Suprapubic skin (tissue), 4 donors: ENCODE measurements around the gene GSTK1. TPM values are rescaled to one million over a fixed set of nuclear protein-coding genes. Genes with fewer than 3 reads are reported as not detected.
A peak's percentile ranks its signal among the peaks of the same experiment; 100 is the strongest.
"Not testable (repeated sequence)": the region's sequence is repeated elsewhere in the genome, so short reads cannot be mapped to it uniquely, and the experiment has no call there.

Experiments used
- DNase-seq, 2 donors: peaks; one replicate each; pipeline ENCODE4 v3.0.0-alpha.2; 2019; ENCODE audit warnings: low spot score in 2 of 2
- H3K27ac ChIP-seq: fragments of 200-600 bp; sonication (generic); one replicate; pipeline ENCODE4 v1.5.1; 2019
- H3K27me3 ChIP-seq: fragments of 200-600 bp; sonication (generic); one replicate; pipeline ENCODE4 v1.5.1; 2019
- H3K36me3 ChIP-seq: fragments of 200-600 bp; sonication (generic); one replicate; pipeline ENCODE4 v1.5.1; 2019
- H3K4me1 ChIP-seq: fragments of 200-600 bp; sonication (generic); one replicate; pipeline ENCODE4 v1.5.1; 2019
- H3K4me3 ChIP-seq: fragments of 200-600 bp; sonication (generic); one replicate; pipeline ENCODE4 v1.5.1; 2019; ENCODE audit warnings: mild to moderate bottlenecking
- H3K9me3 ChIP-seq: fragments of 200-600 bp; sonication (generic); one replicate; pipeline ENCODE4 v1.5.1; 2019
- EP300 ChIP-seq: sonication (generic); formaldehyde crosslinking; IDR thresholded peaks from one replicate; pipeline ENCODE4 v1.6.1; 2017; ENCODE audit warnings: antibody characterized with exemption
- POLR2A ChIP-seq, 2 donors: fragments of 450-650 bp; IDR thresholded peaks; one replicate each; pipeline ENCODE4 v1.6.1; 2017; ENCODE audit warnings: antibody characterized with exemption in 2 of 2, mild to moderate bottlenecking in 2 of 2, moderate library complexity in 2 of 2
- POLR2AphosphoS5 ChIP-seq, 3 donors: sonication (generic); formaldehyde crosslinking; IDR thresholded peaks; one replicate each; pipeline ENCODE4 v1.6.1; 2017; ENCODE audit warnings: antibody characterized with exemption in 3 of 3
- WGBS: methylation state at CpG from one replicate; pipeline ENCODE4 v1.1.5; 2018; 5-methylcytosine and 5-hydroxymethylcytosine counted together
- total RNA-seq, 4 donors: library from RNA; depleted of rRNA; stranded (reverse); fragments of >200 nt; gene quantifications; one replicate each; pipeline ENCODE4 v1.1.0, GENCODE V29; 2016
- TF ChIP-seq, protein P1 (sequence below), 2 donors: fragments of 200-600 bp in 1 of 2; fragments of 450-650 bp in 1 of 2; sonication (generic) in 1 of 2; IDR thresholded peaks; one replicate each; pipeline ENCODE4 v1.5.1; 2016 to 2019; ENCODE audit warnings: antibody characterized with exemption in 2 of 2, mild to moderate bottlenecking in 1 of 2, moderate library complexity in 1 of 2

The GSTK1 gene
- total RNA-seq, 4 donors from 2014 or later, result 136 to 177 (median 166) TPM

DNA sequence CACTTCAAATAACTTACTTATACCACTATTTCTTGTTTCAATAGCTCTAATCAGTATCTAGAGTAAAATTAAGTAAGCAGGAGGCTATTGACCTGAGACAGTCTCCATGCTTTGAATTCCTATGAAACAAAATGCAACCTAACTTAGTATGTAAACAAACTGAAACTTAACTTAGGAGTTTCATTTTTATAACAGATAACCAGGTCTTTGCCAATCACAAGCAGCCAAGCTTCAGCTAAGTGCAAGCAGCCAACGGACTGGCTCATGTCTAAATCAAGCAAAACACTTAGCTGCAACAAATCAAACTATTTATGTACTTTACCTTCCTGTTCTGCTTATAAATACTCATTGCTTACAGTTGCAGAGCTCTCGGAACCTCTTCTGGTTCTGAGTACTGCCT, 4.4 kb upstream of the GSTK1 start:
- Histone ChIP-seq H3K27ac (no peak overlapping the region), H3K36me3 (no peaks in the 10 kb centered on the region)

DNA sequence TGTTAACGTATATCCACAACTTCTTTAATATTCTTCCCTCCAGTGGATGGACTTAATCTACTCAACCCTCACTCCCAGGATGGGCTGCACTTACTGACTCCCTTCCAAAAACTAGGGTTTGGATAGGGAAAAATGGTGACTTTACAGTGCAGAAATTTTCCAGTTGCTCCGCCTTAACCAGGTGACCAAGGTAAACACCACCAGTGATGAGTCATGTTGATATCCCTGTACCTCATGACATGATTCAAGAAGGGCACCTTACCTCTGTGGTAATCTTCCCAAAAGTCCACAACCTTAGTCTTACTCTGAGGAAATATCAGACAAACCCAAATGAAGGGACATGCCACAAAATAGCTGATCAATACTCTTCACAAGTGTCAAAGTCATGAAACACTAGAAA, 3.5 kb upstream of the GSTK1 start:
- H3K27me3 ChIP-seq, result no peaks in the 10 kb centered on the region
- WGBS, result 75% methylated on average over 2 of the region's 2 CpGs
- TF ChIP-seq, protein P1, sequence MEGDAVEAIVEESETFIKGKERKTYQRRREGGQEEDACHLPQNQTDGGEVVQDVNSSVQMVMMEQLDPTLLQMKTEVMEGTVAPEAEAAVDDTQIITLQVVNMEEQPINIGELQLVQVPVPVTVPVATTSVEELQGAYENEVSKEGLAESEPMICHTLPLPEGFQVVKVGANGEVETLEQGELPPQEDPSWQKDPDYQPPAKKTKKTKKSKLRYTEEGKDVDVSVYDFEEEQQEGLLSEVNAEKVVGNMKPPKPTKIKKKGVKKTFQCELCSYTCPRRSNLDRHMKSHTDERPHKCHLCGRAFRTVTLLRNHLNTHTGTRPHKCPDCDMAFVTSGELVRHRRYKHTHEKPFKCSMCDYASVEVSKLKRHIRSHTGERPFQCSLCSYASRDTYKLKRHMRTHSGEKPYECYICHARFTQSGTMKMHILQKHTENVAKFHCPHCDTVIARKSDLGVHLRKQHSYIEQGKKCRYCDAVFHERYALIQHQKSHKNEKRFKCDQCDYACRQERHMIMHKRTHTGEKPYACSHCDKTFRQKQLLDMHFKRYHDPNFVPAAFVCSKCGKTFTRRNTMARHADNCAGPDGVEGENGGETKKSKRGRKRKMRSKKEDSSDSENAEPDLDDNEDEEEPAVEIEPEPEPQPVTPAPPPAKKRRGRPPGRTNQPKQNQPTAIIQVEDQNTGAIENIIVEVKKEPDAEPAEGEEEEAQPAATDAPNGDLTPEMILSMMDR (IDR thresholded peaks at IDR 0.05), result no peak
- TF ChIP-seq POLR2AphosphoS5 (IDR thresholded peaks at IDR 0.05) (no peak), POLR2A (IDR thresholded peaks at IDR 0.05) (no peak), EP300 (no peak)
- DNase-seq, result no peak
- no peak overlapping the region for H3K27ac ChIP-seq
- H3K4me3 ChIP-seq, result no peak overlapping the region
- no peaks in the 10 kb centered on the region for H3K36me3 ChIP-seq
- no peaks in the 10 kb centered on the region for H3K9me3 ChIP-seq
- H3K4me1 ChIP-seq, result peaks cover 17% of the 10 kb centered on the region

More for the DNA sequence above, 4.4 kb upstream of the GSTK1 start:
- H3K4me1 ChIP-seq, result peaks cover 8% of the 10 kb centered on the region
- 28% methylated on average over 2 of the region's 2 CpGs for WGBS
- no peaks in the 10 kb centered on the region for H3K27me3 ChIP-seq
- DNase-seq, result no peak
- no peak overlapping the region for H3K4me3 ChIP-seq
- no peaks in the 10 kb centered on the region for H3K9me3 ChIP-seq
- no peak for TF ChIP-seq POLR2AphosphoS5 (IDR thresholded peaks at IDR 0.05)
- no peak for TF ChIP-seq EP300
- TF ChIP-seq, protein P1 (IDR thresholded peaks at IDR 0.05), result no peak
- TF ChIP-seq POLR2A (IDR thresholded peaks at IDR 0.05), result no peak

DNA sequence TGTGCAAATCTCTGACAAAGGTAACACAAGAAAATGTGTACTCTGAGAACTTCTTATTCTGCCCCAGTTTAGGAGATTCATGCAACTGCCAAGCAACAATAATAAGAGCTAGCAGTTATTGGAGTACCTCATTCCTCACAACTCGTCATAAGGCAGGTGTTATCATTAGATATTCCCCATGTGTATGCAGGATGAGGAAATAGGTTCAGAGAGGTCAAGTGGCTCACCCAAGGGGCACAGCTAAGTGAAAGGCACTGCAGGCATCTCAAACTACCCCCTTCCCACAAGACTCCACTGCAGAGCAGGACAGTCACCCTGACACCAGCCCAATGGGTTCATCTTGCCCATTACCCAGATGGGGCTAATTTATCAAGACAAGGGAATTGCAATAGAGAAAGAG, 1.3 kb upstream of the GSTK1 start:
- Histone ChIP-seq H3K4me1 (peaks cover 22% of the 10 kb centered on the region), H3K27ac (no peak overlapping the region), H3K4me3 (no peak overlapping the region), H3K27me3 (no peaks in the 10 kb centered on the region), H3K36me3 (peaks cover 2% of the 10 kb centered on the region), H3K9me3 (no peaks in the 10 kb centered on the region)
- WGBS, result 96% methylated on average over 1 of the region's 1 CpG
- no peak for DNase-seq
- no peak for TF ChIP-seq EP300
- no peak for TF ChIP-seq POLR2A (IDR thresholded peaks at IDR 0.05)
- TF ChIP-seq, protein P1 (IDR thresholded peaks at IDR 0.05), result no peak
- TF ChIP-seq POLR2AphosphoS5 (IDR thresholded peaks at IDR 0.05), result no peak

DNA sequence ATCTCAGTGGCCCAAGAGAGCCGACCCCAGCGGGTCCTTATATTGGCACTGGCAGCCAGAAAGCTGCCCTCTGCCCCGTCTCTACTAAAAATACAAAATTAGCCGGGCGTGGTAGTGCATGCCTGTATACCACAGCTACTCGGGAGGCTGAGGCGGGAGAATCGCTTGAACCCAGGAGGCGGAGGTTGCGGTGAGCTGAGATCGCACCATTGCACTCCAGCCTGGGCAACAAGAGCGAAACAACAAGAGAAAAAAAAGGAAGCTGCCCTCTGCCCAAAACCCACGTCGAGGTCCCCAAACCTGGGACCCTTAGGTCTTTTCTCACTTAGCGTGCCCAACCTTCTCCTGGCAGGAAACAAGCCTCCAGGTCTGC, 941 bp downstream of the GSTK1 start:
- not testable (repeated sequence) for DNase-seq, H3K27me3 ChIP-seq, H3K9me3 ChIP-seq
- H3K36me3 ChIP-seq, result peaks cover 24% of the 10 kb centered on the region
- H3K4me1 ChIP-seq, result peaks cover 22% of the 10 kb centered on the region
- peak overlapping the region; percentile 87 for H3K27ac ChIP-seq
- H3K4me3 ChIP-seq, result peak overlapping the region; percentile 88
- 54% methylated on average over 15 of the region's 15 CpGs for whole genome bisulfite sequencing

DNA sequence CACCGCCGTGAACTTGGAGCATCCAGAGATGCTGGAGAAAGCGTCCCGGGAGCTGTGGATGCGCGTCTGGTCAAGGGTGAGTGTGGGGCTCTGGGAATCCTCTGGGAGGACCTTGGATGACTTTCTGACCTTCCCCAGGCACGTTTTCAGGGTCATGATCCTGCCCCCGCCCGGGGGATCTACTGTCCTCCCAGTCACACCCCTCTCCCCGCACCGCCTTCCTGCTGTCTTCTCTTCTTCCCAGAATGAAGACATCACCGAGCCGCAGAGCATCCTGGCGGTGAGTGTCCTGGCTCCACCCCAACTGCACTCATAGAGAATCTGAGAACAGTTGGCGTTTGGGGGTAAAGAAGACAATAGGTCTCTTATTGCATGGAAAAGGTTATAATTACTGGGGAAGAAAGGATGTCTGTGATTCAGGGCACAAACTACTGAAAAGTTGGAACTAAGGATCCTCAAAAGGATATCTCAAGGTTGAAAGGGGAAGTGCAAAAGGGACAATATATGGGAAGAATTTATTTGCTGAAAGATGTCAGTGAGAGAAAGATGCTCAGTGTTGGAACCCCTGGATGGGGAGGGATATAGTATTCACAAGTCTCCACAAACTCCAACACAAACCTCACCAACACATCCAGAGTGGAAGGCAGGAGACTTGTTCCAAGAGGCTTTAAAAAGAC, 1.9 kb downstream of the GSTK1 start:
- H3K9me3 ChIP-seq, result no peaks in the 10 kb centered on the region
- peaks cover 19% of the 10 kb centered on the region for H3K4me1 ChIP-seq
- TF ChIP-seq POLR2AphosphoS5 (IDR thresholded peaks at IDR 0.05) (no peak), POLR2A (IDR thresholded peaks at IDR 0.05) (no peak), EP300 (no peak)
- TF ChIP-seq, protein P1 (IDR thresholded peaks at IDR 0.05), result no peak
- no peaks in the 10 kb centered on the region for H3K27me3 ChIP-seq
- peak overlapping the region; percentile 87 for H3K27ac ChIP-seq
- 59% methylated on average over 15 of the region's 15 CpGs for WGBS
- peaks cover 33% of the 10 kb centered on the region for H3K36me3 ChIP-seq
- no peak for DNase-seq
- H3K4me3 ChIP-seq, result peak overlapping the region; percentile 88

DNA sequence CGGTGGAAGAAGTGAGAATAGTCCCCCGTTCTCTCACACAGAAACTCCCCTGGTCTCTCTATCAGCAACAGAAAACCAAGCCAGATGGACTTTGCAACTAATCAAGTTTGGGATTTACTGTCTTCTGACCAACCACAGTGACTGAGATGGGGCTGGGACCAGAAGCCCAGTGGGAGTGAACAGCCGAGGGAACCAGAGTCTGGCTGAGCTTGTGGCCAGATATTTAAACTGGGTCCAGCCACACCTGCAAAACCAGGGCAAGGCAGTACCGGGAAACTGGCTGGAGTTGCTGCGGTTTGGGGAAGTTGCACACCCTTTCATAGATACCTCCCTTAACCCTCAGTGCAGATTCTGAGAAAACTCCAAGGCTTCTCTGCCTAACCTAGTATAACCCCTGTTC, 6.0 kb downstream of the GSTK1 start:
- WGBS, result 69% methylated on average over 5 of the region's 5 CpGs
- no peak overlapping the region for H3K27ac ChIP-seq
- peaks cover 36% of the 10 kb centered on the region for H3K36me3 ChIP-seq

More for the DNA sequence above, 6.0 kb downstream of the GSTK1 start:
- H3K4me3 ChIP-seq, result no peak overlapping the region
- no peak for DNase-seq
- TF ChIP-seq EP300, result no peak
- TF ChIP-seq POLR2AphosphoS5 (IDR thresholded peaks at IDR 0.05), result no peak
- TF ChIP-seq, protein P1 (IDR thresholded peaks at IDR 0.05), result no peak
- TF ChIP-seq POLR2A (IDR thresholded peaks at IDR 0.05), result no peak
- H3K9me3 ChIP-seq, result no peaks in the 10 kb centered on the region
- H3K27me3 ChIP-seq, result no peaks in the 10 kb centered on the region
- peaks cover 10% of the 10 kb centered on the region for H3K4me1 ChIP-seq
